HL-60 (cell line): Measurements from ENCODE around the gene BTG3.

ENCODE experiments used
- DNase-seq, 2 experiments: peaks; one replicate each; pipeline ENCODE4 v3.0.0-alpha.2; 2010 to 2020; ENCODE audit warnings: low read depth in 1 of 2, low spot score in 1 of 2
- H3K27ac ChIP-seq: fragments of 250-450 bp; sonication (Bioruptor Pico); replicated peaks from 2 replicates; pipeline ENCODE4 v1.5.1; 2020; ENCODE audit warnings: mild to moderate bottlenecking, moderate library complexity
- H3K27me3 ChIP-seq: fragments of 250-450 bp; sonication (Bioruptor Pico); 2 replicates; pipeline ENCODE4 v1.5.1; 2021; ENCODE audit warnings: mild to moderate bottlenecking, moderate library complexity; ENCODE audit not compliant: insufficient read depth, poor library complexity, severe bottlenecking
- H3K4me3 ChIP-seq: replicated peaks from 2 replicates; pipeline ENCODE4 v1.5.1; 2011; ENCODE audit warnings: mild to moderate bottlenecking, control low read depth, low read length; ENCODE audit not compliant: insufficient read depth
- GABPA ChIP-seq: IDR thresholded peaks from 2 replicates; pipeline ENCODE4 v1.6.1; 2012; ENCODE audit warnings: low read depth
- POLR2AphosphoS5 ChIP-seq: IDR thresholded peaks from 2 replicates; pipeline ENCODE4 v1.6.1; 2012; ENCODE audit warnings: low read depth
- REST ChIP-seq: IDR thresholded peaks from 2 replicates; pipeline ENCODE4 v1.6.1; 2012; ENCODE audit warnings: low read depth; ENCODE audit not compliant: insufficient replicate concordance
- SPI1 ChIP-seq: IDR thresholded peaks from 2 replicates; pipeline ENCODE4 v1.6.1; 2012; ENCODE audit warnings: low read depth, mild to moderate bottlenecking, borderline replicate concordance
- TF ChIP-seq, protein P1 (sequence below): IDR thresholded peaks from one replicate; pipeline ENCODE4 v1.5.1; 2011; ENCODE audit warnings: low read length, control low read depth, inconsistent platforms; ENCODE audit not compliant: insufficient read depth

The BTG3 gene

GRCh38 chr21:17651526-17651925 lies 38.8 kb upstream of the BTG3 start:
- H3K4me3 ChIP-seq: no peak overlapping the region

DNA sequence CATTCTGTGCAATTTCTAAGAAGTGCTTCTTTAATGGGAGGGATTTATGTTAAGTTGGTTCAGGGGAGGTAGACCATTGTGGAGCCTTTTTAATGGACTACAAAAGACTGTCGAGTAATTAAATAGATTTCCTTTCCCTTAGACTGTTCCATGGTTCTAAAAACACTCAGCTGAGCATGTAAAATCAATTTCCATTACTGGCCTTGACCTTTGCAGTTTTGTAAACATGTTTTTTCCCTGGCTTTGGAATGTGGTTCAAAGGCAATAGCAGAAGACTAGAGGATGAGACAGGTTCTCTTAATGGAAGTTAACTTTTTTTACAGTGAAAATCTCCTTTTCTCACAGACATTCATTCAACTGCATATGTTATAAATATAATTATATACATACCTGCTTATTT lies 37.6 kb upstream of the BTG3 start:
- no peak for DNase-seq
- TF ChIP-seq, protein P1, sequence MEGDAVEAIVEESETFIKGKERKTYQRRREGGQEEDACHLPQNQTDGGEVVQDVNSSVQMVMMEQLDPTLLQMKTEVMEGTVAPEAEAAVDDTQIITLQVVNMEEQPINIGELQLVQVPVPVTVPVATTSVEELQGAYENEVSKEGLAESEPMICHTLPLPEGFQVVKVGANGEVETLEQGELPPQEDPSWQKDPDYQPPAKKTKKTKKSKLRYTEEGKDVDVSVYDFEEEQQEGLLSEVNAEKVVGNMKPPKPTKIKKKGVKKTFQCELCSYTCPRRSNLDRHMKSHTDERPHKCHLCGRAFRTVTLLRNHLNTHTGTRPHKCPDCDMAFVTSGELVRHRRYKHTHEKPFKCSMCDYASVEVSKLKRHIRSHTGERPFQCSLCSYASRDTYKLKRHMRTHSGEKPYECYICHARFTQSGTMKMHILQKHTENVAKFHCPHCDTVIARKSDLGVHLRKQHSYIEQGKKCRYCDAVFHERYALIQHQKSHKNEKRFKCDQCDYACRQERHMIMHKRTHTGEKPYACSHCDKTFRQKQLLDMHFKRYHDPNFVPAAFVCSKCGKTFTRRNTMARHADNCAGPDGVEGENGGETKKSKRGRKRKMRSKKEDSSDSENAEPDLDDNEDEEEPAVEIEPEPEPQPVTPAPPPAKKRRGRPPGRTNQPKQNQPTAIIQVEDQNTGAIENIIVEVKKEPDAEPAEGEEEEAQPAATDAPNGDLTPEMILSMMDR: no peak
- TF ChIP-seq REST (no peak), POLR2AphosphoS5 (no peak), SPI1 (no peak), GABPA (no peak)
- H3K27ac ChIP-seq: no peak overlapping the region
- no peaks in the 10 kb centered on the region for H3K27me3 ChIP-seq
- no peak overlapping the region for H3K4me3 ChIP-seq

More at GRCh38 chr21:17651526-17651925, 38.8 kb upstream of the BTG3 start:
- H3K27ac ChIP-seq: no peak overlapping the region
- TF ChIP-seq SPI1 (no peak), GABPA (no peak), REST (no peak), POLR2AphosphoS5 (no peak)
- TF ChIP-seq, protein P1: no peak
- no peak for DNase-seq
- H3K27me3 ChIP-seq: no peaks in the 10 kb centered on the region

GRCh38 chr21:17646790-17647189 lies 34.1 kb upstream of the BTG3 start:
- no peak overlapping the region for H3K4me3 ChIP-seq
- H3K27me3 ChIP-seq: no peaks in the 10 kb centered on the region
- no peak overlapping the region for H3K27ac ChIP-seq
- no peak for TF ChIP-seq GABPA
- no peak for TF ChIP-seq SPI1
- no peak for TF ChIP-seq POLR2AphosphoS5
- TF ChIP-seq, protein P1: no peak
- no peak for DNase-seq

DNA sequence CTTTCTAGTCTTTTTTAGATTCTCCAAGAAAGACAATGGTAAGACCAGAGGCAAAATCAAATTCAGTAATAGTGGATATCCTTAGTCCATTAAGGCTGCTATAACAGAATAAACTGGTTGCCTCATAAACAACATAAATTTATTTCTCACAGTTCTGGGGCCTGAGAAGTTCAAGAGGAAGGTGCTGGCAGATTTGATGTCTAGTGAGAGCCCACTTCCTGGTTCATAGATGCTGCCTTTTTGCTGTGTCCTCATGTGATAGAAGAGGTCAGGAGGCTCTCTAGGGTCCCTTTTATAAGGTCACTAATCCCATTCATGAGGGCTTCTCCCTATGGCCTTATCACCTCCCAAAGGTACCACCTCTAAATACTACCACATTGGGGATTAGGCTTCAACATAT lies 31.5 kb upstream of the BTG3 start:
- no peak overlapping the region for H3K27ac ChIP-seq
- TF ChIP-seq, protein P1: no peak
- TF ChIP-seq POLR2AphosphoS5 (no peak), REST (no peak), GABPA (no peak), SPI1 (no peak)
- no peak overlapping the region for H3K4me3 ChIP-seq
- no peaks in the 10 kb centered on the region for H3K27me3 ChIP-seq
- DNase-seq: no peak
